MCF 10A (cell line): ENCODE results near the gene SAG. TPM values are rescaled to one million over a fixed set of nuclear protein-coding genes. Genes with fewer than 3 reads are reported as not detected.
A peak's percentile ranks its signal among the peaks of the same experiment; 100 is the strongest.

ENCODE experiments used
- BruUV-seq: library from RNA; stranded (reverse); fragments of 400-500 nt; replicated peaks from 2 replicates; lab custom pipeline; 2021; lab: Mats Ljungman, UMichigan
- CTCF ChIA-PET: fragments of 300-600 bp; sonication (Branson Sonifier 250); formaldehyde crosslinking; extraction: SDS; loops from one replicate; lab custom pipeline; 2021; ENCODE audit warnings: antibody characterized with exemption, inconsistent platforms; lab: Yijun Ruan, JAX
- POLR2A ChIA-PET: fragments of 300-600, 350-650 bp; sonication (Branson Sonifier 250); formaldehyde crosslinking; extraction: SDS; loops from one replicate; lab custom pipeline; 2020; ENCODE audit warnings: antibody characterized with exemption, inconsistent platforms; lab: Yijun Ruan, JAX
- DNase-seq: peaks from one replicate; pipeline ENCODE4 v3.0.0-alpha.2; 2018; ENCODE audit not compliant: unreplicated experiment
- H3K27ac Mint-ChIP-seq: one replicate; pipeline ENCODE4 v1.8.0; 2022; ENCODE audit warnings: mild to moderate bottlenecking, low read depth, mixed read lengths; ENCODE audit not compliant: unreplicated experiment
- H3K27me3 Mint-ChIP-seq: one replicate; pipeline ENCODE4 v1.8.0; 2022; ENCODE audit warnings: mixed read lengths; ENCODE audit not compliant: insufficient read depth, unreplicated experiment
- H3K36me3 Mint-ChIP-seq: one replicate; pipeline ENCODE4 v1.8.0; 2022; ENCODE audit warnings: mild to moderate bottlenecking, moderate library complexity, mixed read lengths; ENCODE audit not compliant: insufficient read depth, unreplicated experiment
- H3K4me1 Mint-ChIP-seq: one replicate; pipeline ENCODE4 v1.8.0; 2022; ENCODE audit warnings: mixed read lengths; ENCODE audit not compliant: insufficient read depth, unreplicated experiment
- H3K4me3 Mint-ChIP-seq: one replicate; pipeline ENCODE4 v1.8.0; 2022; ENCODE audit warnings: mild to moderate bottlenecking, moderate library complexity, mixed read lengths; ENCODE audit not compliant: unreplicated experiment
- H3K9me3 Mint-ChIP-seq: one replicate; pipeline ENCODE4 v1.8.0; 2022; ENCODE audit warnings: mixed read lengths; ENCODE audit not compliant: unreplicated experiment
- CTCF ChIP-seq: fragments of 200-600 bp; IDR thresholded peaks from one replicate; pipeline ENCODE4 v1.8.0; 2022; ENCODE audit warnings: antibody characterized with exemption, mild to moderate bottlenecking; ENCODE audit not compliant: unreplicated experiment
- intact Hi-C: fragments of 100-400 bp; cut with micrococcal nuclease; formaldehyde crosslinking; loops from 2 replicates; pipeline ENCODE4 v1.14.1; 2022
- total RNA-seq: library from RNA; stranded (reverse); gene quantifications from 2 replicates; pipeline ENCODE4 v1.2.3, GENCODE V29; 2022

SAG gene
- total RNA-seq, 1 experiment from 2014 or later: not detected

DNA sequence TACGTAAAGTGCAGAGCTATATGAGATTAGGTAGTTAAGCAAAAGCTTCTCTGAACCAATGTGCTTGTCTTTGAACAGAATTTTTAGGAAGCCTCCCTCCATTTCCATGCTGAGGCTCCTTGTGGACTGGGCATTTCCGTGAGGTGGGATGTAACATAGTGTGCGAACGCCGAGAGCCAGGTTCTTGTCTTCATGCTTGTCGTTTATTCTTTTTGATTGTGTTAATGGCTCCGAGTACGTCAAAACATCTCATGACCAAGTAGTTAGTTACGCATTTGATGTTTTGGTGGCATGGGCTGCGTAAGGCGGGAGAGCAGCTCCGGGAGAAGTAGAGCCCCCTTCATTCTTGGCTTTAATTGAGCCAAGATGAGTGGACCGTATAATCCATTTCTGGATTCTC lies 79.6 kb downstream of the SAG start:
- no peak for TF ChIP-seq CTCF
- Mint-ChIP-seq H3K27me3 (no peaks in the 10 kb centered on the region), H3K27ac (peak overlapping the region; percentile 80), H3K4me3 (peak overlapping the region; percentile 40), H3K9me3 (no peaks in the 10 kb centered on the region), H3K4me1 (peaks cover 39% of the 10 kb centered on the region), H3K36me3 (peaks cover 25% of the 10 kb centered on the region)
- intact Hi-C loops: no loop called here
- no TSS peak for BruUV-seq
- ChIA-PET POLR2A (interaction anchor here (0.6 to 2.1 kb wide), 12 partner anchors 9 to 122 kb away, joined by 3 to 14 read pairs (median 4); no protein-coding TSS in a partner anchor), CTCF (interaction anchor here (0.6 to 1.6 kb wide), 4 partner anchors 16 to 356 kb away, joined by 3 to 9 read pairs (median 3); no protein-coding TSS in a partner anchor)
- DNase-seq: no peak

- peak overlapping the region; percentile 80 for H3K27ac Mint-ChIP-seq
- intact Hi-C loops: no loop called here
- no peaks in the 10 kb centered on the region for H3K9me3 Mint-ChIP-seq
- peaks cover 26% of the 10 kb centered on the region for H3K36me3 Mint-ChIP-seq
- peak overlapping the region; percentile 40 for H3K4me3 Mint-ChIP-seq
- ChIA-PET POLR2A (interaction anchor here (0.8 to 2.1 kb wide), 10 partner anchors 10 to 102 kb away, joined by 3 to 14 read pairs (median 4); no protein-coding TSS in a partner anchor), CTCF (interaction anchor here (0.6 to 1.6 kb wide), 7 partner anchors 15 to 689 kb away, joined by 3 to 9 read pairs (median 3); no protein-coding TSS in a partner anchor)
- no peak for TF ChIP-seq CTCF
- DNase-seq: peak; percentile 96
- H3K27me3 Mint-ChIP-seq: no peaks in the 10 kb centered on the region
- H3K4me1 Mint-ChIP-seq: peaks cover 39% of the 10 kb centered on the region
- no TSS peak for BruUV-seq
Measured at GRCh38 chr2:233387667-233388528, 80.3 kb downstream of the SAG start.

DNA sequence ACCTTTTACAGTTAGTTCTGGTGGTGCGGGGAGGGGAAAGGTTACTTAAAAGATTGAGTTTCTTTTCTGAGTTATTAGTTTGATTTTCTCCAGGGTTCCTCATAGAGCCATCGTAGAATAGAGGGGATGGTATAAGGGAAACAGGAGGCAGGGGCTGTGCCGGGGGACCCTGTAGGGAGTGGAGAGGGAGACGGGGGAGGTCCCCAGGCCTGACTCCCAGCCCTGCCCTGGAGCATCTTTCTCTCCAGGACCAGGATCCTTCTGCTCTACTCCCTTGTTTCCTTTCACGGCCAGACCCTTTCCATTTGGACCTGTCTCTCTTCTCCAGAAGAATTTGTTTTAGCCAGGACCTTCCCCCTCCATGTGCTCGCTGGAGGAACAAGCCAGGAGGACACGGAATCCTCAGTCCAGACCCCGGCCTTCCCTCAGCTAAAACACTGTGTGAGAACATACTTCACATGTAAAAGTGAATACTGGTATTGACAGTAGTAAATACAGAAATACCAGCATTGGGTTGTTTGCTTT lies 82.0 kb downstream of the SAG start:
- POLR2A ChIA-PET: interaction anchor here (0.7 kb wide), 1 partner anchor 20 kb away, joined by 3 read pairs; no protein-coding TSS in a partner anchor
- H3K4me1 Mint-ChIP-seq: peaks cover 28% of the 10 kb centered on the region
- H3K27ac Mint-ChIP-seq: no peak overlapping the region

More for the DNA sequence above, 82.0 kb downstream of the SAG start:
- no peak for DNase-seq
- Mint-ChIP-seq H3K9me3 (no peaks in the 10 kb centered on the region), H3K27me3 (no peaks in the 10 kb centered on the region), H3K4me3 (no peak overlapping the region), H3K36me3 (peaks cover 26% of the 10 kb centered on the region)
- TF ChIP-seq CTCF: no peak
- intact Hi-C loops: no loop called here
- no TSS peak for BruUV-seq
- CTCF ChIA-PET: interaction anchor here (0.7 to 1.4 kb wide), 3 partner anchors 52 to 1268 kb away, joined by 5 to 9 read pairs (median 6); no protein-coding TSS in a partner anchor
